ENCODE measurements around the gene DACH1.

Gene DACH1

DNA sequence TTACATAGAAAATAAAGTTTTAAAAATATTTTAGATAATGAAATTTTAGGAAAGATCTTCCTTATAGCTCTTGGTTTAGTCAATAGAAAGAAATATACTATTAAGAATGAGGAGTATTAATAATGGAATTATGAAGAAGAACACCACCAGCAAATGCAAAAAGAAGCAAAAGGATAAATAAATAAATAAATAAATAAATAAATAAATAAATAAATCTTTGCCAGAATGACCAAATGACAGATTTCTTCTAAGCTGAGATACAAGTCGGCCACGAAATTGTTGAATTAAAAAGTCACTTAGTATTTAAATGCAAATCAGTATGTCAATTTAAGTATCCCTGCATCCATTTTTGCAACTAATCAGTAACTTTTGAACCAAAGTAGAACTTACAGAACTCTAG lies 95.9 kb downstream of the DACH1 start:
- DNase-seq, result no peak

DNA sequence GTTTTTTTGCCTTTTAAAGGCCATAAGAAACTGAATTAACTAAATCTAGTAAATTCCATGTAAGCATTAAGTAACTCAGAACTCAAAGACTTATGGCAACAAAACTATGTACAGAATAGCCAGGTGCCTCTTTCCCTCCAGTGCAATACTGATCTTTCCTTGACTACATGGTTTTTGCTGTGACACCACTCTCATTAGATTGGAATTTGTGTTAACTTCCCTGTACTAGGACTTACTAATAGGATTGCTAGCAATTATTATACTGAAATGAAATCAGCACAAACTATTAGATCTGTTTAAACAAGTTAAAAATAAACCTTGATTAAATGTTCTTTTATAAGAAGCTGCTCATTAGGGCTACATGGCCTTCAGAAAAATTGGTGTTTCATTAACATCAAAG lies 96.3 kb downstream of the DACH1 start:
- DNase-seq, result no peak

DNA sequence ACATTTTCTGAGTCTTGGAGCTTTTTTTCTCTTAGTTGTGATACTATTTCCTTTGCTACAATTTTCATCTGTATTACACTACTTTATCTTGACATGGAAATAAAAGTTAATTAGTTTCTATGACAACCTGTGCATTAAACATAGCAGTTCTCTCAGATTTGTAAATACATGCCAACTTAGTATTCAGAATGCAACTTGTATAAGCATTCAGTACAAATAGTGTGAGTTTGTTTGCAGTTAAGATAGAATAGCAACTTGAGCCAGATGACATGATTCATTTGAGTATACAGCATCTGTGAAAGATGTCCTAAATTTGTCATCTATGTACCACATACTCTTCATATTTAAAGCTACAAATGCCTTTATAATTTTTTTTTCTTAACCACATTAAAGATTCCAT lies 98.1 kb downstream of the DACH1 start:
- DNase-seq, result no peak

DNA sequence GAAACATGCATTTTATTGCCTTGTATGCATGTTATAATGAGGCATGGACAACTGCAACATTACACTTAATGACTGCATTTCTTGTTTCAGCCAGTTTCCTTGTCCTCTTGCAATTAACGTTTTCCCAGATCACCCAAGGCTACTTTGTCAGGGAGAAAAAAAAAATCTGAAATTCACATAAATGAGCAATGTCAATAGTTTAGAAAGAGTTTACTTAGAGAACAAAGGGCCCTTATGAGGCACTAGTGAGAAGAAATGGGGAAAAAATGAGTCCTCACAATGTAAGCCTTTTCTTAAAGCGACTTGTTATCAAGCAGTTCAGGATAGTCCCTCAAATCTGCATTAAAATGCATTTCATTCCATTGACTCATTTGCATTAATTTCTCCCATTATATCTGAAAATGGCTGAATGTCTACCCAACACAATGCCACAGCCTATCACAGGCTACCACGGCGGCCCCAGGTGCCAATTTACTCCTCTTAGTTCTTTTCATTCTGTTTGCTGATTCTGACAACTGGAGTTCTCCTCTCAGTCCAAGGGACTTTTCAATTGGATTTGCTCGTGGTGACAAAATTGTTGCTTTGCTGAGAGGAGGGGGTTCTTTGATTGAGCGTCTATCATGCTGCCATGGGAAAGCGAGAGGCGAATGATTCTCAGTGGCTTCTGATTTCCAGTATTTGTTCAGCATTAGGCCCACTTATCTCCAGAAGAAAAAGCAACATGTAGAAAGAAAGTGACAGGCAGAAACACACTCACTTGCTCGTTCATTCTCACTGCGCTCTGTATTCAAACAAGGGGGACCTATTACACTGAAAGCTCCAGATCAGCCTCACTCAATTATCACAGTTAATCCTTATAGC lies 107.1 kb downstream of the DACH1 start:
- DNase-seq, result no peak

DNA sequence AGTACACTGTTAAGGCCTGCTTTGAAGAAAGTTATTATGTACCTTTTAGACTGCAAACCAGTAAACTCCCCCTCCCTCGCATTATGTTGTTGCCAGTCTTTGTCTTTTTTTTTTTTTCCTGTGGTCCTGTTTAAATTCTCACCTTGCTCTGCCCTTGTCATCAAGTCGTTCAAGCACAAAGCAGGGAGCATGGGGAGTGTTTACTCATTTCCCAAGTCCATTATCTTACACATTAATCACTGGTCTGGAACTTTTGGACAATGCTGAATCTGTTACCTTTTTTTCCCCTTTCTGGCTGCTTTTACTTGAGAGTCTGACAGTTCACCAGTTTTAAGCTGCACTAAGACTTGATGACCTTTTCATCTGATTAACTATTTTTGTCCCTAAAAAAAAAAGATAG lies 108.2 kb downstream of the DACH1 start:
- no peak for DNase-seq

DNA sequence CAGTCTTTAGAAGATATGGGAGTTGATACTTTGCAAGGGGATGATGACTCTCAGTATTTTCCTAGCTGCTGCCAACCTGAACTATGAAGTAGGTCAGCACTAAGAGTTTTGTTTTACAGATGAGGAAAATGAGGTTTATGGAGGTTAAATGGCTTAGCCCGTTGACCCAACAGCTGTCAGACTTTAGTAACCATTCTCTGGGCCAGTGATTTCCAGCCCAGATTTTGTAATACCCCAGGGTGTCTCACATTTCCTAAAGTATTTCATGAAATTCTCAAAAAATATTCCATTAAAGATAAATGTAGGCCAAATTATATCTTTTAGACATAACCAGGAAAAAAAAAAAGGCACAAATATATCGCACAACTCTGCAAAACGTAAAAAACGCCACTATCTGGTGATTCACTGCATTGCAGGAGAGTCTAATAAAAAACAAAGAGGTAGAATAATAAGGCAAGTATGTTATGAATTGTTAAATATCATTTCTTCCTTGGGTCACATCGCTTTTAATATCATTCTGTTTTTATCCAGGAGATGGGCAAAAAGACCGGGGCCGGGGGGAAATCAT lies 112.5 kb downstream of the DACH1 start:
- no peak for DNase-seq

DNA sequence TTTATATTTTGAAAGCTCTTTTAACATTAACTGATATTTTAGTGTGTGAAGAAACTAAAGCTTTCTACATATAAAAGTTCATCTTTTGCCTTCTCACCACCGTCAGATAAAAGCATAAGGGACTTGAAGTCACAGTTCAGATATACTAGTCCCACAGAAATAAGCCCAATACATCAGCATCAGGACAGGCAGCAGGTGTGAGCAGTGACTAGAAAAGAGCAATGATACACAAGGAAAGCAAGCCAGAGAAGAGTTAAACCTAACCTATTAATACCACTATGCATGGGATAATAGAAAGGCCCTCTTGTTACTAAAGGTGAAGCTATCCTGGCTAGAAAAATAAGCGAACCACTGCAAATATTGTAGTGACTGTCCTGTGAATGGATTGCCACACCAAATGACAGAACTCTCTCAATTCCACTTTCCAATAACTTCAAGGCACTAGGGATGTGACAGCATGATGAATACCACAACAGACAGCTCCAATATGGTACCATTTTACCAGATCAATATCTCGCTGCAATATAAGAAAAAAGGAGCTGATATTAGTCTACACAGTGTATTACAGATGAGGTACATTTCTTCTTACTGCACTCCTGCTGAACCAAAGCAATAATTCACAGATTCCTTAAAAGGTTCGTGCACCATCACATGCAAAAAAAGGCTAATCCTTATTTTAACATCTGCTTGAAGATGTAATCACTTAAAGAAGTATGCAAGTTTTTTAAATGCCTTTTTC lies 114.1 kb downstream of the DACH1 start:
- DNase-seq, result no peak

DNA sequence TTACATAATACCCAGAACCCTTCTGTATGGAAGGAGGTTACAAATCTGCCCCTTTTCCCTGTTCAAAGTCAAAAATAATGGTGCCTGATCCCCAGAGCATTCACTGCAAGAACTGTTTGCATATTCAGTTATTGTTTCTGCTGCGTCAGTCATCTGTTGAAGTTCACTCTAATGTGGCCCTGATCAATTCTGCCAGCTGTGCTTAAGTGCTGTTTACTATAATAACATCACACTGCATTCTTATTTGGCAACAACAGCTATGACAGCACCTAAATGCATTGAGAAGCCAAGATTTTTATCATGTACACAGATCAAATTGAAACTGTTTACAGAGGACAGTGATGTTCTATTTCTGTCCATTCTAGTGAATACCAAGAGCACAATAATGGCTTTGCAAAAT lies 115.9 kb downstream of the DACH1 start:
- DNase-seq, result no peak

DNA sequence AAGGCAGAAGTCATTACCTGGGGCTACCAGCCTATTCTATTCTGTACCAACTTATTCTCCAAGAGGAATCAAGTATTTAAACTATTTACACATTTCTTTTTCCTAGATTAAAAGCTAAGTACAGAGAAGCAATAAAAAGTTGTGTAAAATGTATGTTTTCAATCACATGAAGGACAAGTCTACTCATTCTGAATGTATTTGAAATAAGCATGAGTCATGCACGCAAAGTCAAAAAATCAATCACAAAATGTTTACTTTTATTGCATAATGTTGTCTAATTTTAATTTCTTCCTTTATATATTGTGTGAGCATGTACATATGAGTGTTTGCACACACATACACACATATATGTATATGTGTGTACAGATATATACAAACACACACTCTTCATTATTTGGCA lies 136.7 kb downstream of the DACH1 start:
- no peak for DNase-seq

DNA sequence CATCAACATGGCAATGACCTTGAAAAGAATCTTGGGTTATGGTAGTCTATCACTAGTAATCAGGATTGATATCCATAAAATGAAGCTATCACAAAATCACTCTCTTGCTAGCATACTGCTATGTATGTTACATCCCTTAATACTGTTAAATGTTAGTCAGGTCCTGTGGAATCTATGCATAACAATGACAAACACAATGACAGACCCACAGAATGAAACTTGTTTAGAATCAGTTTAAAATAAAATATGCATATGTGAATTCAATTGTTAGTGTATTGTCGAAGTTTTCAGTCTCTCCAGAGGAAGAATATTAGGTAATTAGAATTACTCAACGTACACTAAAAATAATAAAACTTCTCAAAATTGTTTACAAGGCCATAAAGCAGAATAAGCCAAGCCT lies 137.6 kb downstream of the DACH1 start:
- DNase-seq, result no peak

DNA sequence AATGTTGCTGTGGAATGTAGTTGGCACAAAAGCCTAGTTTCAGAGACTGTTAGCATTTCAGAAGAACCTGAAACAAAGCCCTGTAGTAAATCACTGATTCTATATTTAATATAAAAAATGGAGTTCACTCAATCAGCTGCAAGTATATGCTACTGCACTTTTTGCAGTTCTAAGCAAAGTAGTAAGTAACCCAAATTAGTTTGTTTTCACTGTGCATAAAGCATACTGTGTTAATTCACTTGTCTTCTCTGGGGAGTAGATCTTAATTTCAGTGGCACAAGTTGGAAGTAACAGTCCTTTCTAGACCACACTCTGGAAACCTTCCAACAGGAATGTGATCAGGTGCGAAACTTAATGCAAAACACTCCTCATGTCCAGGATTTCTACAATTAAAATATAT lies 139.3 kb downstream of the DACH1 start:
- no peak for DNase-seq

DNA sequence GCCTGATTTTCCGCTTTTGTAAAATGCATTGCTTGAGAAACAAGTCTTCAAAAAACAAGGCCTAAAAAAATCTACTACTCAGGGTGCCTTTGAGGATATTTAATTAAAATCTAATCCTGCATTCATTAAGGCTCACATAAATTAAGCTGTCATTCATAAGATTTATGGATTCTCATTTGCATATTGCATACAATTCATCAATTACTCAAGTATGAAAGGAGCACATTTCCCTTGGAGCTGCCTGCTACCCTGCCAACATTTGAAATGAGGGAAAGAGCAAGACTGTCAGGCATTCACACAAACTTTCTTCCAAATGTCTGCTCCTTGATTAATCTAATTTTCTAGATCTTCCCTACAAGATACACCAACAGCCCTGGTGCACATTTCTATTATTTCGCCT lies 140.0 kb downstream of the DACH1 start:
- no peak for DNase-seq

DNA sequence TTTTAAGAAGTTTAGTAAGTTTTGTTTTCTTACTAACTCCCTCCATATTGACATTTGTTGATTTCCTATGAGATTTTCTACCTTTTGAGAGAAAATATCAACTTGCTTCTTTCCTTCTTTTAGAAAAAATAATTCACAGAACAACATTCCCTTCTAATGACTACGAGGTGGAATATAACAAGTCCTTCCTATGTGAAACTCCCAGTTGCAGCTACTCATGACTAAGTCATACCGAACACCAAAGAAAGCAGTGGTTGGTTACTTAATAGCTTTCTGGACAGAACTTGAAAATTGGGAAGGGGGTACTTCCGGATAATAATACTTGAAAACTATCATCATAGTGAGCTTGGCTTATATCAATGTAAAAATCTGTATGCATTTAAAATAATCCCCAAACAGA lies 144.8 kb downstream of the DACH1 start:
- peak; percentile 7 for DNase-seq

DNA sequence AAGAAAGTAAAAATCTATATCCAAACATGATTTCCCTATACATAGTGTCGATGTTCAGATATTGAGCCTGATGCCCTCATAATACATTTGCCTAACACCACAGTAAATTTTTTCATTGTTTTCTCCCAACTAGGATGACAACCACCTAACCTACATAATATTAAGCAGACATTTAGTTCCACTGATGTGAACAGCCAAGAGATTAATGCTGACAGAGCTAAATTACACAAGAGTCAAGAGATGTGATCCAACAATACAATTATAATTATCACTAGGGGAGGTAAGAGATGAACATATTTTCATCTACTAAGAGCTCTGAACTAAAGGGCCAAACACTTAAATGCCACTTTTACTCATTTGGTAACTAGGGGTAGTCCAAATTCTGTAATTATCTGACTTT lies 145.9 kb downstream of the DACH1 start:
- DNase-seq, result no peak

DNA sequence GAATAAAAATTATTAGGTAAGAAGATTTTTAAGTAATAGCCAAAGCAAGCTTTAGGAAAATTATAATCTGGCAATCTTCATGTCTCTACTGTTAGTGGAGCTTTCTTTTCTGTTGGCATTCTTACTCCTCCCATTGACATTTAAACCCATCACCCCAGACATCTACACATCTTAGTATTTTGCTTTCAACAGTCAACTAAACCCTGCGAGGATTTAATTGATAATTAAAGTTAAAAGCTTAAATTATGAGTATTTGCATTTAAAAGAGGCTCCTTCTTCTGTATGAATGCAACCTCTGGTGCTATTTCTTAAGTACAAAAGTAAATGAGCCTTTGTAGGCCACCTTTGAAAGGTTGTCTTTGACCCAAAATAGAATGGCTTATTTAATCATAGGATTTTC lies 148.1 kb downstream of the DACH1 start:
- no peak for DNase-seq

DNA sequence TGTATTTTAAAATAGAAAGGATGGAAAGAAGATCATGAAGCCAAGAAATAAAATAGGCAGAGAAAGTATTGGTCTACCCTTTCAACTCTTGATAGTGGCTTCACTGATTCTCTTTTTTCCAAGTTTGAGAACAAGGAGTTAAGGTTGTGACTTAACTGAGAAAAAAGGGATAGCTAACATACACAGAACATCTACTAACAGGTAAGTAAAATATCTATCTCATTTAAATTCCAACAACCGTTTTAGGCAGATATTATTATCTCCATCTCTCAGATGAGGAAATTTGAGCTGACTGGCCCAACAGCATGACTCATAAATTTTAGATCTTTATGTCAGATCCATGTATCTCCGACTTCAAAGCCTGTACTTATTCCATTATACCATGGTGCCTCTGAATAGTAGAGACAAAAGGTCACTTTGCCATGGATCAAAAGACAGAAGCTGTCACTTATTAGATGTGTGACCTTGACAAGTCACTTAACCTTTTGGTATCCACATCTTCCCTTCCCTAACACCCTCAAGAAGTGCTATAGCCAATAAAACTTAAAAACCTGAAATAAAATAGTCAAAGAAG lies 152.1 kb downstream of the DACH1 start:
- no peak for DNase-seq

DNA sequence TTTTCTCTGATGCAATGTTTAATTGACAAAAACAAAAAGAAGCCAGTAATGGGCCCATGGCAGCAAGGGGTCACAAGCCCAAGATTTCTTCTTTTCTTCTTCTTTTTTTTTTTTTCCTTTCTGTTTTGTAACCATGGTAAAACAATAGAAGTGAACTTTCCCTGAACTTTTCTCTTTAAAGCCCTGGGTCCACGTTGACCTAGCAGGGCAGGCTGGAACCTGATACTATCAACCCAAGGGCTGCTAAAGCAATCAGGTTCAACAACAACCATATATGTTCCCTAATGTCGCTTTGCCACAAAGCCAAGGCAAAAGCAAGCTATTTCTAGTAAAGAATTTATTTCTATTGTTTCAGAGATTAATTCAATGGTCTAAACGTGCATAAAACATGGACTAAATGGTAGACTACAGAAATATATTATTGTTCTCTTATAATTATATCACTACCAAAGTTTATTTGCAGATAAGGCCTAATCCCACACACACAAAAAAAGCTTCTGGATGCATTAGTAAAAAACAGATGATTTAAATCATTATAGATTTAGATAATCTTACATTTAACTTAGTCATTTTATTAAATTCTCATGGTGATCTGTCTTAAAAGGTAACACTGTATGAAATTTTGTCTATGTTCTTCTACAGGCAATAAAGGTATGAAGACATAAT lies 153.9 kb downstream of the DACH1 start:
- DNase-seq, result no peak

DNA sequence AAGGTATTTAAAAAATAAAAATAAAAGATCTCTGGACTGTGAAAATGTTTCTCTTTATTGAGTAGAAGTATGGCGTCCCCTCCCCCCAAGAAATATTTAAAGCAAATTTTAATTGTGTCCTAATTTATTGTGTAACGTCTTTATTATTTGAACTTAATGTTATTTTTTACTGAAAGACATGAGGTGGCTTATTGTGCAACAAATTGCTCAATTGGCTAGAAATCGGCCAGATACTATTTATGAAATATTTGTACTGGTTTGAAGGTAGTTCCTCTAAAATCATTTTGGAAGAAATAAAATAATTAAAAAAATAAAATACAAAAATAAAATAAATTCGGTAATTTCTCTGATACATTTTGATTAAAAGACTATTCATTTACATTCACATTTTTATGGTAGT lies 162.3 kb downstream of the DACH1 start:
- no peak for DNase-seq

DNA sequence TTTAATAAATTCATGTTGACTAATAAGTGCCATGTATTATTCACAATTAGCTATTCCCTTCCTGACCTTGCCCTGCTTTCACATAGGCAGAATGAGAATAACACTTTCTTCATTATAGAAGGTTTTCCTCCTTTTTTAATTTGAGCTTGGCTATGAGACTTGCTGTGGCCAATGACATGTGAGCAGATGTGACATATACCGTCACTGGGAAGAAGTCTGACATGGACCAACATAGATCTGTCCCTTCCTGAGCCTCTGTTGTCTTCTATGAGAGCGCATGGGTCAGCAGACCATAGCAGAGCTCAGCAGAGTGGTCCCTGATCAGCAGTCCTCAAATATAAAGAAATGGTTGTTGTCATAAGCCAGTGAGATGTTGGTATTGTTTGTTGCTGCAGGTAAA lies 163.9 kb downstream of the DACH1 start:
- DNase-seq, result no peak

DNA sequence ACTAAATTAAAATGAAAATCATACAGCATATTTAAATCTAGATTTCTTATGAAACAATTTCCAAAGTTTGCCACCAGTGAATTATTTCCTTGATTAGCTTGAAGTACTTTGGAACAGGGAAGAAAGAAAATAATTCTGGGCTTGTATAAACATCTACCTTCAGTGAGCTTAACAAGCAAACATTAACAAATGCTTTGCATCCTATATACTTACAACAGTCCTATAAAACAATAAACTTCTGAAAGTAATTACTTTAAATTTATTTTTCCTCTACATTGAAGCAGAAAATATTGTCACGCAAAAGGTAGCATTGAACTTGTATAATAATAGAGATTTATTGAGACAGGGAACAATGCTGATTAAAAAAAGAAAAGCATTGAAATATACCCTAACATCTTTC lies 164.8 kb downstream of the DACH1 start:
- DNase-seq, result no peak

DNA sequence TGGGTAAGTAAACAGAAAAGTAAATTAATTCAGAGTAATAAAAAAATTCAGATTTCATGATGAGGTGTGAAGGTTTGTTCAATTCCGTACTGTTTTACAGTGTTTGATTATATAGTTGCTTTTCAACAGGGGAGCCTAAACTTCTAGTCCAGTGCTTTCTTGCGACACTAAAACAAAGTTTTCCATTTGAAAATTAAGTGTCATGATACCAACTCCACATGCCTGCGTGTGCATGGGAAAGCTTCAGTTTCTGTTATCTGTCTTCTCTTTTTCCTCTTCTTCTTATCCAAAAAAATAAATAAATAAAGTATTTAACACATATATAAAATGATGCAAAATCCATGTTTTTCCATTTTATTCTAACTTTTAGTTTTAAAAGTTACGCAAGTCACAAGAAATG lies 165.3 kb downstream of the DACH1 start:
- no peak for DNase-seq

DNA sequence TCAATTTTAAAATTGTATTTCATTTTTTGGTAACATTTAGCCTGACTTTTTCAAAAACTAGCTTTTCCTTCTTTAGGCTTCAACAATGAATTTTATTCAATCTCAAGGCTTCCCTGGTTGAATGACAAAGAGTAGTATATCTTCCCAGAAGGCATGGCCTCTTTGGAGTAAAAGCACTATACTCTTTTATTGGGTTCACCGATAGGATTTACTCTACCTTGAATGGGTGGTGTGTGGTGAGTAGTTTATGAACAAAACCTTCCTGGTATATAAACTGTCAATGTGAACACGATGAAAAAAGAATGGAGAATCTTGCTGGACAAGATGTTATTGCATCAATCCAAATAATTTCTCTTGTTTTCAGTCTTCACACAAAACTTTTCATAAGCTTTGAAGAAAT lies 167.7 kb downstream of the DACH1 start:
- no peak for DNase-seq

DNA sequence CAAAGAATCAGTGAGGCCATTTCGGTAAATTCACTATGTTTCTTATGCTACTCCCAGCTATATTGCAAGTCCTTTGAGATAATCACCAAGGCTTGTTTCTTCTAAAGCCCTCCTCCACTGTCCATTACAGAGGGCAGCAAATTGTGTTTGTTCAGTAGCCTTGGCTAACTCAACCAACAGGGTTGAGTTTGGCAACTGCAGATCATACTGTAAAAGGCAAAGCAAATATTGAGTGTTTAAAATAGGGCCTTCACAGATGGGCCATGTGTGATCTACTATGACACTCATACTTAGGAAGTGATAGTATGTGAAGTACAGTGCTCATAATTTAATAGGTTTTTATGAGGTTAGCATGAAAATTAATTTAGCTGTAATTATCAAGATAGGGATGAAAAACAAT lies 171.3 kb downstream of the DACH1 start:
- no peak for DNase-seq

Data from NCI-H226 (cell line).